Measurements from ENCODE around the gene ATP5F1C.

The ATP5F1C gene

GRCh38 chr10:7853890-7854289 lies 65.9 kb downstream of the ATP5F1C start:
- Histone ChIP-seq H2BK5ac (ENCODE audit: low read length) (no peak overlapping the region), H3K4me1 (ENCODE audit: control insufficient read depth, low read depth, low read length) (no peaks in the 10 kb centered on the region), H3K79me1 (ENCODE audit: low read length) (peaks cover 3% of the 10 kb centered on the region), H3K27me3 (ENCODE audit: insufficient read depth, low read length, poor library complexity) (no peaks in the 10 kb centered on the region), H3K27ac (ENCODE audit: low read depth, low read length) (no peak overlapping the region), H2BK15ac (replicated peaks; ENCODE audit: low read depth) (no peak overlapping the region), H4K5ac (ENCODE audit: low read length) (no peak overlapping the region), H3K4me2 (ENCODE audit: low read length) (no peak overlapping the region), H2AK5ac (ENCODE audit: low read length) (no peak overlapping the region), H3K4ac (ENCODE audit: low read depth, low read length) (no peak overlapping the region), H3K23ac (ENCODE audit: low read length) (no peak overlapping the region), H3K18ac (ENCODE audit: low read length) (no peak overlapping the region), H3K9ac (ENCODE audit: low read length) (no peak overlapping the region), H3K56ac (ENCODE audit: low read length) (no peak overlapping the region), H3K4me3 (ENCODE audit: low read length) (no peak overlapping the region), H2BK120ac (ENCODE audit: low read depth, low read length) (no peak overlapping the region), H4K8ac (ENCODE audit: low read depth, low read length) (no peak overlapping the region), H3K79me2 (ENCODE audit: control insufficient read depth, insufficient read depth, low read length) (no peaks in the 10 kb centered on the region), H3K36me3 (ENCODE audit: control insufficient read depth, insufficient read depth, low read length) (no peaks in the 10 kb centered on the region)
- no CpG with 5 or more reads among the region's 3 CpGs for WGBS (ENCODE audit: extremely low coverage, insufficient coverage, low lambda C conversion rate)
- DNase-seq = no peak

GRCh38 chr10:7855205-7855604 lies 67.2 kb downstream of the ATP5F1C start:
- no peak overlapping the region for H2BK120ac ChIP-seq (ENCODE audit: low read depth, low read length)
- H3K4me3 ChIP-seq (ENCODE audit: low read length) = no peak overlapping the region
- H3K4me2 ChIP-seq (ENCODE audit: low read length) = no peak overlapping the region
- no peak overlapping the region for H3K4ac ChIP-seq (ENCODE audit: low read depth, low read length)
- H3K4me1 ChIP-seq (ENCODE audit: control insufficient read depth, low read depth, low read length) = no peaks in the 10 kb centered on the region
- H4K8ac ChIP-seq (ENCODE audit: low read depth, low read length) = no peak overlapping the region
- H2BK15ac ChIP-seq (replicated peaks; ENCODE audit: low read depth) = no peak overlapping the region
- H2BK5ac ChIP-seq (ENCODE audit: low read length) = no peak overlapping the region
- no peaks in the 10 kb centered on the region for H3K79me2 ChIP-seq (ENCODE audit: control insufficient read depth, insufficient read depth, low read length)
- no peak overlapping the region for H3K56ac ChIP-seq (ENCODE audit: low read length)
- H3K18ac ChIP-seq (ENCODE audit: low read length) = no peak overlapping the region
- H3K27ac ChIP-seq (ENCODE audit: low read depth, low read length) = no peak overlapping the region
- no CpG with 5 or more reads among the region's 4 CpGs for WGBS (ENCODE audit: extremely low coverage, insufficient coverage, low lambda C conversion rate)
- peaks cover 3% of the 10 kb centered on the region for H3K79me1 ChIP-seq (ENCODE audit: low read length)
- peak; percentile 88 for DNase-seq
- H3K27me3 ChIP-seq (ENCODE audit: insufficient read depth, low read length, poor library complexity) = no peaks in the 10 kb centered on the region
- H3K23ac ChIP-seq (ENCODE audit: low read length) = no peak overlapping the region
- H2AK5ac ChIP-seq (ENCODE audit: low read length) = no peak overlapping the region
- no peak overlapping the region for H3K9ac ChIP-seq (ENCODE audit: low read length)
- no peaks in the 10 kb centered on the region for H3K36me3 ChIP-seq (ENCODE audit: control insufficient read depth, insufficient read depth, low read length)
- no peak overlapping the region for H4K5ac ChIP-seq (ENCODE audit: low read length)

GRCh38 chr10:7856678-7857077 lies 68.7 kb downstream of the ATP5F1C start:
- Histone ChIP-seq H3K27me3 (ENCODE audit: insufficient read depth, low read length, poor library complexity) (no peaks in the 10 kb centered on the region), H3K18ac (ENCODE audit: low read length) (no peak overlapping the region), H3K56ac (ENCODE audit: low read length) (no peak overlapping the region), H3K23ac (ENCODE audit: low read length) (no peak overlapping the region), H3K36me3 (ENCODE audit: control insufficient read depth, insufficient read depth, low read length) (no peaks in the 10 kb centered on the region), H4K5ac (ENCODE audit: low read length) (no peak overlapping the region), H3K4me2 (ENCODE audit: low read length) (no peak overlapping the region), H3K27ac (ENCODE audit: low read depth, low read length) (no peak overlapping the region), H2BK5ac (ENCODE audit: low read length) (no peak overlapping the region), H3K79me1 (ENCODE audit: low read length) (peaks cover 2% of the 10 kb centered on the region), H4K8ac (ENCODE audit: low read depth, low read length) (no peak overlapping the region), H3K9ac (ENCODE audit: low read length) (no peak overlapping the region), H3K4me3 (ENCODE audit: low read length) (no peak overlapping the region), H2BK15ac (replicated peaks; ENCODE audit: low read depth) (no peak overlapping the region), H3K4ac (ENCODE audit: low read depth, low read length) (no peak overlapping the region), H3K4me1 (ENCODE audit: control insufficient read depth, low read depth, low read length) (no peaks in the 10 kb centered on the region), H3K79me2 (ENCODE audit: control insufficient read depth, insufficient read depth, low read length) (no peaks in the 10 kb centered on the region), H2AK5ac (ENCODE audit: low read length) (no peak overlapping the region), H2BK120ac (ENCODE audit: low read depth, low read length) (no peak overlapping the region)
- no peak for DNase-seq
- no CpG with 5 or more reads among the region's 4 CpGs for WGBS (ENCODE audit: extremely low coverage, insufficient coverage, low lambda C conversion rate)

GRCh38 chr10:7857262-7857661 lies 69.3 kb downstream of the ATP5F1C start:
- peaks cover 2% of the 10 kb centered on the region for H3K79me1 ChIP-seq (ENCODE audit: low read length)
- H3K79me2 ChIP-seq (ENCODE audit: control insufficient read depth, insufficient read depth, low read length) = no peaks in the 10 kb centered on the region
- H3K23ac ChIP-seq (ENCODE audit: low read length) = no peak overlapping the region
- H2BK5ac ChIP-seq (ENCODE audit: low read length) = no peak overlapping the region
- H4K5ac ChIP-seq (ENCODE audit: low read length) = no peak overlapping the region
- H3K4me2 ChIP-seq (ENCODE audit: low read length) = no peak overlapping the region
- H3K9ac ChIP-seq (ENCODE audit: low read length) = no peak overlapping the region
- H3K4me1 ChIP-seq (ENCODE audit: control insufficient read depth, low read depth, low read length) = no peaks in the 10 kb centered on the region
- H3K27me3 ChIP-seq (ENCODE audit: insufficient read depth, low read length, poor library complexity) = no peaks in the 10 kb centered on the region
- H3K18ac ChIP-seq (ENCODE audit: low read length) = no peak overlapping the region
- no peak overlapping the region for H3K4ac ChIP-seq (ENCODE audit: low read depth, low read length)
- no CpG with 5 or more reads among the region's 4 CpGs for WGBS (ENCODE audit: extremely low coverage, insufficient coverage, low lambda C conversion rate)
- no peak for DNase-seq
- no peak overlapping the region for H3K4me3 ChIP-seq (ENCODE audit: low read length)
- H4K8ac ChIP-seq (ENCODE audit: low read depth, low read length) = no peak overlapping the region
- no peak overlapping the region for H3K56ac ChIP-seq (ENCODE audit: low read length)
- H3K27ac ChIP-seq (ENCODE audit: low read depth, low read length) = no peak overlapping the region
- no peaks in the 10 kb centered on the region for H3K36me3 ChIP-seq (ENCODE audit: control insufficient read depth, insufficient read depth, low read length)
- no peak overlapping the region for H2AK5ac ChIP-seq (ENCODE audit: low read length)
- no peak overlapping the region for H2BK120ac ChIP-seq (ENCODE audit: low read depth, low read length)
- no peak overlapping the region for H2BK15ac ChIP-seq (replicated peaks; ENCODE audit: low read depth)

Data from mesendoderm (in vitro differentiated cells).